Inflammatory macrophage (primary cell): ENCODE results near the gene IKZF2.

Experiments
- DNase-seq, 2 donors: peaks; one replicate each; pipeline ENCODE4 v3.0.0-alpha.2; 2020 to 2022
- total RNA-seq, 18 experiments: gene quantifications; one replicate each; lab custom pipeline; 2026; ENCODE audit warnings: mixed read lengths in 6 of 18, inconsistent platforms in 2 of 18; lab: John Stamatoyannopoulos, UW

Gene IKZF2
- 0.81 to 19.3 (median 5.6) reads per million in 18 experiments for total RNA-seq

GRCh38 chr2:213151437-213152064, at the start of gene IKZF2:
IKZF2 (minus strand) TSS chr2:213151612; CDS start chr2:213148629, 2,983 bp downstream.
- DNase-seq, result peak; percentile 79 to 92

- no peak for DNase-seq
These were observed 48.5 kb upstream of the IKZF2 start for GRCh38 chr2:213199871-213200270.

- no peak for DNase-seq
These were observed 37.8 kb upstream of the IKZF2 start for GRCh38 chr2:213189001-213189899.

- DNase-seq, result no peak
These were observed 37.1 kb upstream of the IKZF2 start for GRCh38 chr2:213188533-213188867.

- DNase-seq, result no peak
These were observed 36.6 kb upstream of the IKZF2 start for GRCh38 chr2:213187833-213188532.

- DNase-seq, result no peak
These were observed 36.0 kb upstream of the IKZF2 start for GRCh38 chr2:213187386-213187785.

- no peak for DNase-seq
These were observed 33.9 kb upstream of the IKZF2 start for GRCh38 chr2:213185147-213185822.

- DNase-seq, result no peak
These were observed 30.3 kb upstream of the IKZF2 start for GRCh38 chr2:213181712-213182111.

GRCh38 chr2:213177679-213178078, 26.3 kb upstream of the IKZF2 start:
- DNase-seq, result no peak

- no peak for DNase-seq
These were observed 24.3 kb upstream of the IKZF2 start for GRCh38 chr2:213175673-213176247.

GRCh38 chr2:213172641-213173040, 21.2 kb upstream of the IKZF2 start:
- no peak for DNase-seq

GRCh38 chr2:213171147-213171546, 19.7 kb upstream of the IKZF2 start:
- no peak for DNase-seq

GRCh38 chr2:213167271-213167930, 16.0 kb upstream of the IKZF2 start:
- no peak for DNase-seq

GRCh38 chr2:213166109-213166508, 14.7 kb upstream of the IKZF2 start:
- DNase-seq, result no peak

- DNase-seq, result peak in 1 of 2 donors; percentile 29
These were observed 12.9 kb upstream of the IKZF2 start for GRCh38 chr2:213164263-213164662.

GRCh38 chr2:213162516-213163118, 11.2 kb upstream of the IKZF2 start:
- no peak for DNase-seq

GRCh38 chr2:213161759-213162515, 10.5 kb upstream of the IKZF2 start:
- DNase-seq, result no peak

GRCh38 chr2:213159768-213160167, 8.4 kb upstream of the IKZF2 start:
- no peak for DNase-seq

GRCh38 chr2:213157242-213157641, 5.8 kb upstream of the IKZF2 start:
- no peak for DNase-seq

GRCh38 chr2:213156717-213157116, 5.3 kb upstream of the IKZF2 start:
- no peak for DNase-seq

- DNase-seq, result no peak
These were observed 1.5 kb upstream of the IKZF2 start for GRCh38 chr2:213152888-213153287.
